ENCODE data around the gene CD151.

The CD151 gene

GRCh38 chr11:801097-801780 is 31.5 kb upstream of the CD151 start:
- Histone ChIP-seq H3K4me1 (ENCODE audit: insufficient read depth, poor library complexity, severe bottlenecking) (peaks cover 6% of the 10 kb centered on the region), H3K9me3 (ENCODE audit: severe bottlenecking) (no peaks in the 10 kb centered on the region), H3K4me3 (ENCODE audit: severe bottlenecking) (no peak overlapping the region), H3K36me3 (ENCODE audit: low read depth) (peaks cover 20% of the 10 kb centered on the region), H3K27me3 (ENCODE audit: insufficient read depth, poor library complexity, severe bottlenecking) (no peaks in the 10 kb centered on the region), H3K27ac (ENCODE audit: poor library complexity, severe bottlenecking) (no peak overlapping the region)
- ATAC-seq (ENCODE audit: low read depth) (no peak), DNase-seq (ENCODE audit: low spot score) (no peak)
- TF ChIP-seq, protein P1, sequence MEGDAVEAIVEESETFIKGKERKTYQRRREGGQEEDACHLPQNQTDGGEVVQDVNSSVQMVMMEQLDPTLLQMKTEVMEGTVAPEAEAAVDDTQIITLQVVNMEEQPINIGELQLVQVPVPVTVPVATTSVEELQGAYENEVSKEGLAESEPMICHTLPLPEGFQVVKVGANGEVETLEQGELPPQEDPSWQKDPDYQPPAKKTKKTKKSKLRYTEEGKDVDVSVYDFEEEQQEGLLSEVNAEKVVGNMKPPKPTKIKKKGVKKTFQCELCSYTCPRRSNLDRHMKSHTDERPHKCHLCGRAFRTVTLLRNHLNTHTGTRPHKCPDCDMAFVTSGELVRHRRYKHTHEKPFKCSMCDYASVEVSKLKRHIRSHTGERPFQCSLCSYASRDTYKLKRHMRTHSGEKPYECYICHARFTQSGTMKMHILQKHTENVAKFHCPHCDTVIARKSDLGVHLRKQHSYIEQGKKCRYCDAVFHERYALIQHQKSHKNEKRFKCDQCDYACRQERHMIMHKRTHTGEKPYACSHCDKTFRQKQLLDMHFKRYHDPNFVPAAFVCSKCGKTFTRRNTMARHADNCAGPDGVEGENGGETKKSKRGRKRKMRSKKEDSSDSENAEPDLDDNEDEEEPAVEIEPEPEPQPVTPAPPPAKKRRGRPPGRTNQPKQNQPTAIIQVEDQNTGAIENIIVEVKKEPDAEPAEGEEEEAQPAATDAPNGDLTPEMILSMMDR (IDR thresholded peaks at IDR 0.05; ENCODE audit: poor library complexity, severe bottlenecking): no peak

DNA sequence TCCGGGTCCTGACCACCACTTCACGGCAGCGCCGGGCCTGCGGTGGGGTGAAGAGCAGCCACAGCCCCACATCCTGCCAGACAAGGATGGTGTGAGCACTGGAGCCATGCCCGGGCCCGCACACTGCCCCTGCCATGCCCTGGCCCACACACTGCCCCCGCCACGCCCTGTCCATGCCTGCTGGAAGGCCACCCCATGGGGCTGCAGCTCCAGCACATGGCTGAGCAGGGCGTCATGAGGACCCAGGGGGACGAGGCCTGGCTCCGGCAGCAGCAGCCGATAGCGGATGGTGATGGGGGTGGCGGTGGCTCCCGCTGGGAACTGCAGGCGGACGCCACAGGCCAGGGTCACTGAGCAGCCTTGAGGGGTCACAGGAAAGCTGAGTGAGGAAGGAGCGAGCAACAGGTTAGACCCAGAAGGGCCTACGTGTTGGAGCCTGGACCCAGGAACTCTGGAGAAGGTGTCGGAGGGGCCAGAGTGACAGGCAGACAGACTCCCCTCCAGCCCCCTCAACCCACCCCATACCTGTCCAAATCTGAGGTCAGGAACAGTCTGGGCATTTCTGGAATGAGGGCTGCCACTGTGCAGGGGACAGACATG is 30.6 kb upstream of the CD151 start:
- ATAC-seq (ENCODE audit: low read depth) (no peak), DNase-seq (ENCODE audit: low spot score) (no peak)
- Histone ChIP-seq H3K36me3 (ENCODE audit: low read depth) (peaks cover 20% of the 10 kb centered on the region), H3K27me3 (ENCODE audit: insufficient read depth, poor library complexity, severe bottlenecking) (no peaks in the 10 kb centered on the region), H3K9me3 (ENCODE audit: severe bottlenecking) (no peaks in the 10 kb centered on the region), H3K4me1 (ENCODE audit: insufficient read depth, poor library complexity, severe bottlenecking) (peaks cover 3% of the 10 kb centered on the region), H3K27ac (ENCODE audit: poor library complexity, severe bottlenecking) (no peak overlapping the region), H3K4me3 (ENCODE audit: severe bottlenecking) (no peak overlapping the region)
- TF ChIP-seq, protein P1 (IDR thresholded peaks at IDR 0.05; ENCODE audit: poor library complexity, severe bottlenecking): no peak

DNA sequence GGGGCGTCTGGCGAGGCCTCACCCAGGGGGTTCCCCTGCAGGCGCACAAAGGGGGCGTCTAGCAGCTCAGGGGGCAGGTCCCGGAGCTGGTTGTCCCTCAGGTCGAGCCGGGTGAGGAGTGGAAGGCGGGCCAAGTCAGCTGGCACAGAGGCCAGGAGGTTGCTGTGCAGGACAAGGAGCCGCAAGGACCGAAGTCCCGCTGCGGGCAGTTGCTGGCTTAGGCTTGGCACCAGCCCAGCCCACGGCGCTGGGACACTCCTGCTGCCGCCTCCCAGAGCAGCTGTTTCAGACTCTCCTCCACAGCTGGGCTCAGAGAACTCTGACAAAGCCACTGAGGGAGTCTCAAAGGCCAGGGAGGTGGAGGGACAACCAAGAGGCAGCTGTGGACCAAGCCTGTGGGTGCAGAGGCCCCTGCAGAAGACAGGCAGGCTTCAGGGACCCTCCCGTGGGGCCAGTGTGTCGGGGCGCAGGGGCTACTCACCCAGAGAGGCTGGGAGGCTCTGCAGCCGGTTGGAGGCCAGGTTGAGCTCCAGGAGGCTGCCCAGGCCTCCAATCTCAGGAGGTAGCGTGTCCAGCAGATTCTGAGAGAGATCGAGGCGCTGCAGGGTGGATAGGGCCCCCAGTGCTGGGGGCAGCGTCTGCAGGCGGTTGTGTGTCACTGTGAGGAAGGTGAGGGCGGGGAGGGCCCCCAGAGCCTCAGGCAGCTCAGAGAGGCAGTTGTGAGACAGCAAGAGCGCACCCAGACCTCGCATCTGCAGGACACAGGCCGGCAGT is 29.9 kb upstream of the CD151 start:
- Histone ChIP-seq H3K36me3 (ENCODE audit: low read depth) (peaks cover 20% of the 10 kb centered on the region), H3K27ac (ENCODE audit: poor library complexity, severe bottlenecking) (no peak overlapping the region), H3K27me3 (ENCODE audit: insufficient read depth, poor library complexity, severe bottlenecking) (no peaks in the 10 kb centered on the region), H3K4me3 (ENCODE audit: severe bottlenecking) (no peak overlapping the region), H3K4me1 (ENCODE audit: insufficient read depth, poor library complexity, severe bottlenecking) (peaks cover 3% of the 10 kb centered on the region), H3K9me3 (ENCODE audit: severe bottlenecking) (no peaks in the 10 kb centered on the region)
- TF ChIP-seq, protein P1 (IDR thresholded peaks at IDR 0.05; ENCODE audit: poor library complexity, severe bottlenecking): no peak
- ATAC-seq (ENCODE audit: low read depth) (no peak), DNase-seq (ENCODE audit: low spot score) (no peak)

- Histone ChIP-seq H3K9me3 (ENCODE audit: severe bottlenecking) (no peaks in the 10 kb centered on the region), H3K27me3 (ENCODE audit: insufficient read depth, poor library complexity, severe bottlenecking) (no peaks in the 10 kb centered on the region), H3K27ac (ENCODE audit: poor library complexity, severe bottlenecking) (no peak overlapping the region), H3K4me1 (ENCODE audit: insufficient read depth, poor library complexity, severe bottlenecking) (peaks cover 3% of the 10 kb centered on the region), H3K36me3 (ENCODE audit: low read depth) (peaks cover 20% of the 10 kb centered on the region), H3K4me3 (ENCODE audit: severe bottlenecking) (no peak overlapping the region)
- ATAC-seq (ENCODE audit: low read depth) (no peak), DNase-seq (ENCODE audit: low spot score) (no peak)
- TF ChIP-seq, protein P1 (IDR thresholded peaks at IDR 0.05; ENCODE audit: poor library complexity, severe bottlenecking): no peak
Observed at GRCh38 chr11:803467-803742, 29.3 kb upstream of the CD151 start.

Measured in RWPE2 (cell line).